ENCODE results near the gene ZNF385A.
"Not testable (repeated sequence)": the region's sequence is repeated elsewhere in the genome, so short reads cannot be mapped to it uniquely, and the experiment has no call there.

Gene ZNF385A

GRCh38 chr12:54325442-54326109 lies 59.0 kb downstream of the ZNF385A start:
- DNase-seq (ENCODE audit: low spot score) = not testable (repeated sequence)

- peak; percentile 98 for DNase-seq (ENCODE audit: low spot score)
Observed at GRCh38 chr12:54324617-54325441, 59.7 kb downstream of the ZNF385A start, which contains the start of gene COPZ1. TSS of gene COPZ1 (plus strand) at chr12:54325131. CDS start at chr12:54325164, 33 bp downstream.

- DNase-seq (ENCODE audit: low spot score) = no peak
Observed at GRCh38 chr12:54321363-54321762, 63.2 kb downstream of the ZNF385A start.
